Activated CD4-positive, alpha-beta T cell treated with anti-CD3 and anti-CD28 coated beads for 4 hours (primary cell): Measurements from ENCODE around the gene CCDC178.
"Not testable (repeated sequence)": the region's sequence is repeated elsewhere in the genome, so short reads cannot be mapped to it uniquely, and the experiment has no call there.

Source experiments
- DNase-seq, 2 donors: peaks; one replicate each; pipeline ENCODE4 v3.0.0-alpha.2; 2020

The CCDC178 gene

DNA sequence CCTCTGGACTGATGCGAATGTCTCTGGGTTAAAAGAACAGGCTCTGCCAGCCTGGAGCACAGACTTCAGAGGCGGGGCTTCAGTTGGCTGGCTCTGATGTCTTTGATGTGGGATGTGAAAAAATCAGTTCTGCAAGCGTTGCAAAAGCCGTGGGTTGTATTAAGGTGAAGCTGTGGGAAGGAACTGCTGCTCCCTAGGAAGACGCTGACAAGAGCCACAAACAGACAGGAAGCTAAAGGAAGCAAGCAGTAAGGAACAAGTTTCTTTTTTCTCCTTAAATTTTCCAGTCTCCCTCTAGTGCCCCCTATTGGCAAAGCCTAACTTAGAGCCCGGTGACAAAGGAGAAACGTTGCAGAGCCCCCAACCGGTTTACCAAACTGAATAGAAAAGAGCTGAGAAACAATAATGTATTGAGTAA, 239.0 kb downstream of the CCDC178 start:
- no peak for DNase-seq

DNA sequence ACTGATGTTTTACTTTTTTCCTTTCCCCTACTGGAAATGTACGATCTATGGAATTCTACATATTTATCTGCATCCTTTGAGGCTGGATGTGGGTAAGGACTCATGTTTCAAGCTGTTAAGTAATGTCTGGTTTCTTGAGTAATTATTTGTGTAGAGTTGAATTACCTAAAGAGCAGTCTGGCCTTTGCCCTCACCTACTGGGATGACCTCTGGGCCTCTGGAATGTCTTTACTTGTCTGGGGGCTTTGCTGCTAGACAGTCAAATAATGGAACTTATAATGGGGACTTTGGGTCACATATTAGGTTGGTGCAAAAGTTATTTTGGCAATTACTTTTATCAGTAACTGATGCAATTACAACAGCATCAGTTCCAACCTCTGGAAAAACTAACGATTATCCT, 244.7 kb downstream of the CCDC178 start:
- DNase-seq: no peak

DNA sequence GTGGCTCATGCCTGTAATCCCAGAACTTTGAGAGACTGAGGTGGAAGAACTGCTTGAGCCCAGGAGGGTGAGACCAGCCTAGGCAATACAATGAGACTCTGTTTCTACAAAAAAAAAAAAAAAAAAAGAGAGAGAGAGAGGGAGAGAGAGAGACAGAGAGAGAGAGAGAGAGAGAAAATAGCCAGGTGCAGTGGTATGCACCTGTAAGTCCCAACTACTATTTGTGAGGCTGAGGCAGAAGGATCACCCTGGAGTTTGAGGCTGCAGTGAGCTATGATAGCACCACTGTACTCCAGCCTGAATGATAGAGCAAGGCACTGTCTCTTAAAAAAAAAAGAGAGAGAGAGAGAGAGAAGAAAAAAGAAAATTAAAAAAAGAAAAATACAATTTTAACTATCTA, 245.7 kb downstream of the CCDC178 start:
- no peak for DNase-seq

DNA sequence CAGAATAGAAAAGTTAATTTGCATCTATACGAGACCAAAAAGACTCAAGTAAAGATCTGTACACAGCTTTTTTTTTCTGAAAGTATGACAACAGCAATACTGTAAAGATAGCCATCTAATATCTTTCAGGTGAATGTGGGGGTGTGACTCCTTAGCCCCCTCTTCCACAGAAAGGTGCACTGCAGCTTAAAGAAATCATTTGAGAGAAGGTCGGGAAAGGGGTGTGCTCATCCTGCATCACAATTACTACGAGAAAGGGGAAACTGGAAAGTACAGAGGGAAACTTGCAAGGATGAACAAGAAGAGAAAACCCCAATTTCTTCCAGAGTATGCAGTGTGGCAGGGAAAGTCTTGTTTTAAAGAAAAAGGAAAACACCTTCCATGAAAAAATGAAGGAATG, 255.6 kb downstream of the CCDC178 start:
- no peak for DNase-seq

DNA sequence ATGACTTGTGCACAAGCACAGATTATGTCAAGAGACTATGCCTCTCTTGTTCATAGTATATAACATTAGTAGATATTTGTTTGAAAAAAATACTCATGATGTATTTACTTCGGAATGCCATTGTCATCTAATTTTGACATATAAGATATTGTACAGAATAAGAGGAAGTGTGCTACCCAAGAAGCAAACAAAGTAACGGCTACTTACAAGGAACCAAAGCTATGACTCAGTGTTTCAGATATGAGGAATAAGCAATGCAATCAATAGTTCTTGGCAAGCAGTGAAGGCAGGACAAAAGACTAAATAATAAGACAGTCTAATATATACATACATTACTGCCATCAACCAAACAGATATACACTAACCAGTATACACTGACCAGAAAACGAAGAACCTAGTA, 256.3 kb downstream of the CCDC178 start:
- no peak for DNase-seq

DNA sequence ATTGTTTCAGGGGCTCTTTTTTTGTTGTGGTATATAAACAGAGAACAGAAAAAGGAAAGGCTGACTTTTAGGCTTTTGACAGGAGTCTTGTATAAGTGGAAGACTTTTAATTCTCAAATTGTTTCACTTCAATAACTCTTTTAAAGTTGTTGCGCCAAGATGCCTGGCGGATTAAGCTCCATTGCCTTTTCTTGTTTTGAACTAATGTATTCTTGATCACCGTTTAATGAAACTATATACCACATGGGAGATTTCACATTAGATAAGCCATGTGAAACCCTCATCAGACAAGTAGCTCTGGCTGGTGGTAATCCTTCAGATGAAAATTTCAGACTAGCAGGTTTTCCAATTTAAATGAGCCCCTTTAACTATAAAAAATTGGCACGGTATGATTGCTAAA, 257.4 kb downstream of the CCDC178 start:
- DNase-seq: no peak

DNA sequence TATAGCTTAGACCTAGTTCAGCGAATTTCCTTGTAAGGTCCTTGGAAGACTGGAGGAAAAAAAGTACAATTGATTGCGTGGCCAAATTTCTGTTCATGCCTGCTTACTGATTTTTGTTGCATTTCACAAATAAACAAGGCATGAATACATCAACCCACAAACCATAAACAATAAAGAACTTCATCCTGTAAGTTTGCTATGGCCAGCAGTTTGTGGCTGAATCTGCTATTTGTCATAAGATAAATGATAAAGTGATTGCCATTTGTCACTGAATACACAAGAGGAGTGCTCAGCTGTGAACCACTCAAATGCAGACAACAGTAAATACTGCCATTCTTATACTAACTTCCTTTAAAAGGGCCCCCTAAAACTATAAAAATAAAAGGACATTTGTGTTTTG, 259.5 kb downstream of the CCDC178 start:
- no peak for DNase-seq

DNA sequence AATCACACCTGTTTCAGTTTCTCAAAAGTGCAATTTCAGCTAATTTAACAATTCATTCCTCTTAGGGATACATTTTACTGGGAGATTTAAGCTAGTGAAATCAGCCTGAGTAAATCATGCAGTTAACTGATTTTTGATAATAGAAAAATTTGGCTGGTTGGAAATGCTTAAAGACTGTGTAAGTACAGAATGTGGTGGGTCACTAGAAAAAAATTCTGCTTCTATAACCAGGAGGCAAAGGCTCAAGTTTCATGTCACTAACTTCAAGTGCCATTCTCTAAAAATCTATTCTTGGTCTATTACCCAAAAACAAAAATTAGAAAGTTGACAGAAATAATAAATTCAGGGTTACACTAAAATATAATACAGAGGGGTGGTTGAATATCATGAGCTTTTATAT, 271.3 kb downstream of the CCDC178 start:
- DNase-seq: no peak

DNA sequence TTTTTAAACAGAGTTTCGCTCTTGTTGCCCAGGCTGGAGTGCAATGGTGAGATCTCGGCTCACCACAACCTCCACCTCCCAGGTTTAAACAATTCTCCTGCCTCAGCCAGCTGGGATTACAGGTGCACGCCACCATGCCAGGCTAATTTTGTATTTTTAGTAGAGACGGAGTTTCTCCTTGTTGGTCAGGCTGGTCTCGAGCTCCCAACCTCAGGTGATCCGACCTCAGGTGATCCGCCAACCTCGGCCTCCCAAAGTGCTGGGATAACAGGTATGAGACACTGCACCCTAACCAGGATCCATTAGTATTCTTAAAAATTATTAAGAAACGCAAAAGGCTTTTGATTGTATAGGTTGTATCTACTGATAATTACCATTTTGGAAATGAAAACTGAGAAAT, 276.4 kb downstream of the CCDC178 start:
- DNase-seq: not testable (repeated sequence)

DNA sequence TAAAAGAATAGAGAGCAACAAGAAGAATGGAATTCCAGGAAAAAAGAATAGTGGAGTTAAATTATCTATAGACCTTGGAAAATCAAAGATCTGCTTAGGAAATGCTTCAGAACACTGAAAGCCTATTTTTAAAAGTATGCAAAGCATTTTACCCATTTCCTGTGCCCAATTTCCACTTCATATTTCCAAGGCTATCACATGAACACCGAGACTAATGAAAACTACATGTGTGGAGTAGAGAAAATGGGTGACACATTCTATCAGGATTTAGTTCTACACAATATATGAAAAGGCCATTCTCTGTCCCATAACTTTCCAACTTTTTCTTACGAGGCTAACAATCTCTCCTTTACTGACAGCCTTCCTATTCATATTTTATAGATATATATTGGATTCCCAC, 279.4 kb downstream of the CCDC178 start:
- no peak for DNase-seq

DNA sequence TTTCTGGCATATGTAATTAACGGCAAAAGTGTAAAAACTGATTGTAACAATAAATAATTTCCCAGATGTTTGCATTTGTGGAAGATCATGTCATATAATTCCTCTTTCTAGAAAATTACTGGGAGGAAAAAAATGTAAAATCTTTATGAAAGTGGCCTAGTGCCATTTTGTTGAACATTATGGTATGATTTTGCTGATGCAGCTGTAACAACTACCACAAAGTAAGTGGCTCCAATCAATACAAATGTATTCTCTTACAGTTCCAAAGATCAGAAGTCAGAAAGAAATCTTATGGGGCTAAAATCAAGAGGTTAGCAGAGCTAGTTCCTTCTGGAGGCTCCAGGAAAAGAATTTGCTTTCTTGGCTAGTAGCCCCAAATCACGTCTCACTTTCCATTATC, 281.4 kb downstream of the CCDC178 start:
- DNase-seq: no peak

DNA sequence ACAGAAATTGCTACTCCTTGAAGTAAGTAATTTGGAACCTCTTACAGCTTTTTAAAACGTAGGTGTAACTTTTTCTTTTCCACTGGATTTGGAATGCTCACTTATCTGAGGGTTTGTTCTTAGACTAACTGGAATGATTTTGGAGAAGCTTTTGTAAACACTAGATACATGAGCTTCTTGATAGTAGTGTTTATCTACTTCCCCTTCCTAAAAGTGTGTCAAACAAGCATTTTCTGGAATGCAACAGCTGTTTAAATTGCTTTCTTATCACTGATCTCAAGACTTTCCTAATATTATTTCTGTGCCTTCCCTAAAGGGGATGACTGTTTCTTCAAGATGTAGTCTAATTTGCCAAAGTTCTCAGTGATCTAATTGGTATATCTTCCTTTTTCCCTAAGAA, 282.6 kb downstream of the CCDC178 start:
- no peak for DNase-seq

DNA sequence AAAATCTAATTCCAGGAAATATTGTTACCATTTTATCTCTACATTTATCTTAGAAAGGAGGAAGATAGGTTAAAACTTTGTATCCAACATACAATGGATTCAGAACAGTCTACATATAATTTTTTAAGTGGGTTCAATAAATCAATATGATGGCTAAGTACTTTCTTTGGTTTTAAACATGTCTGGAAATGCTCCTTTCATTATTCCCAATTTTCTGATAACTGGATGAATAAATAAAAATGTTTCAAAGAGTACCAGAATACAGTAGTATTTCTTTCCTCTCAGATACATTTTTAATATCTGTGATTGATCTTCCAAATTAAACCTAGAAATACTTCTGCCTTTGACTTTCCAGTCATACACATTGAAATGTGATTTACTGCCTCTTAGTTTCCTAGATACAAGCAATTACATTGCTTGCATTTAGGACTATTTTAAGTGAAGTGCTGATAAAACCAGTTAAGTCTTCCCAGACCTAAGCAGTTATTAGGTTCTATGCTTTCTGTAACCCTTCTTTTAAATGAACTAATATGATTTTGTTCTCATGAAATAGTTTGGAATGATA, 283.5 kb downstream of the CCDC178 start:
- DNase-seq: no peak

DNA sequence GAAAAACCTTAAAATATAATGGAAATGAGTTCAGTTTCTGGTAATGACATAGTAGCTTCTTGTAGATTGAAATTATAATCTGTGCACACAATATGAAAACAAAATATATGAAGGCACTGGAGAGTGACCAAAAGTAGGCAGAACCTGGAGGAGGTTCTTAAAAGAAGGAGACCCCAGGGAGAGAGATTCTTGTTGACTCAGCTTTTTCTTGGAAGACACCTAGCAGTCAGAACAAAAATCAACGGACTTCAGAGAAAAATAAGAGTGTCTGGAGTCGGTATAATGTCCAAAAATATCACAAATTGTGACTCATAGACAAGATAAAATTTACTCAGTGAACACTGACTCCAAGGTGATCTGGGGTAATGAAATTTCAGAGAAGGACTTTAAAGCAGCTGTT, 286.5 kb downstream of the CCDC178 start:
- no peak for DNase-seq

DNA sequence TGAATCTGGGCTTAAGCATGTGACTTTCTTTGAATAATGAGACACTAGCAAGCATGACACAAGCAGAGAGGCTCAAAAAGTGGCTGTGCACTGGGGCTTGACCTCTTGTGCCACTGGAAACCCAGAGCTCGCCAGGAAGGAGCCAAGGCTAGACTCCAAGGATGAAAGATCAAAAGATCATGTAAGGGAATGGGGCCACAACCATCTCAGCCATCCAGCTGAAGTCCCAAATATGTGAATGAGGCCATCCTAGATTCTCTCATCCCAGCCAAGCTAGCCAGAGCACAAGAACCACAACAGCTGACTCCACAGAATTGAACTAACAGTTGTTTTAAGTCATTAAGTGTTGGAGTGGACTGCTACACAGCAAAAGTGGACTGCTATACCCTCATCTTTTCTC, 288.1 kb downstream of the CCDC178 start:
- no peak for DNase-seq

DNA sequence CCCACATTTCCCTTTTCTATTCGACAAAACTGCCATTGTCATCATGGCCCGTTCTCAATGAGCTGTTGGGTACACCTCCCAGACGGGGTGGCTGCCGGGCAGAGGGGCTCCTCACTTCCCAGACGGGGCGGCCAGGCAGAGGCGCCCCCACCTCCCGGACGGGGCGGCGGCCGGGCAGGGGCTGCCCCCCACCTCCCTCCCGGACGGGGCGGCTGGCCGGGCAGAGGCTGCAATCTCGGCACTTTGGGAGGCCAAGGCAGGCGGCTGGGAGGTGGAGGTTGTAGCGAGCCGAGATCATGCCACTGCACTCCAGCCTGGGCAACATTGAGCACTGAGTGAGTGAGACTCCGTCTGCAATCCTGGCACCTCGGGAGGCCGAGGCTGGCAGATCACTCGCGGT, 292.7 kb downstream of the CCDC178 start:
- not testable (repeated sequence) for DNase-seq

DNA sequence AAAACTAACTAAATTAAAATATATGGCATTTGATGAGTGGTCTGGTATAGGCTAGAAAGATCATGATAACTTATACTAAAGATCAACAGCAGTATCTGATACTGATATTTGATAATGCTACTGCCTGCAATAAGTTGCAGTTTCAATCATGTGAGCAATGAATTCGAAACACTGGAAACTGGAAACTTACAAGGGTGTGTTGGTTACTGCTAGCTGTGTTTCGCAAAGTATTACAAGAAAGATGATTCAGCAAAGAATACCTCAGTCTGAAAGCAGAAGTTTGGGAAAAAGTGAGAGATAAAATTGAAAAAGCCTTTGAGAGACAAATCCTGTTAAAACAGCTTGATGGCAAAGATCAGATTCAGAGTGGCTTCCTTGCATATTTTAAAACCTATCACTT, 294.5 kb downstream of the CCDC178 start:
- DNase-seq: no peak

DNA sequence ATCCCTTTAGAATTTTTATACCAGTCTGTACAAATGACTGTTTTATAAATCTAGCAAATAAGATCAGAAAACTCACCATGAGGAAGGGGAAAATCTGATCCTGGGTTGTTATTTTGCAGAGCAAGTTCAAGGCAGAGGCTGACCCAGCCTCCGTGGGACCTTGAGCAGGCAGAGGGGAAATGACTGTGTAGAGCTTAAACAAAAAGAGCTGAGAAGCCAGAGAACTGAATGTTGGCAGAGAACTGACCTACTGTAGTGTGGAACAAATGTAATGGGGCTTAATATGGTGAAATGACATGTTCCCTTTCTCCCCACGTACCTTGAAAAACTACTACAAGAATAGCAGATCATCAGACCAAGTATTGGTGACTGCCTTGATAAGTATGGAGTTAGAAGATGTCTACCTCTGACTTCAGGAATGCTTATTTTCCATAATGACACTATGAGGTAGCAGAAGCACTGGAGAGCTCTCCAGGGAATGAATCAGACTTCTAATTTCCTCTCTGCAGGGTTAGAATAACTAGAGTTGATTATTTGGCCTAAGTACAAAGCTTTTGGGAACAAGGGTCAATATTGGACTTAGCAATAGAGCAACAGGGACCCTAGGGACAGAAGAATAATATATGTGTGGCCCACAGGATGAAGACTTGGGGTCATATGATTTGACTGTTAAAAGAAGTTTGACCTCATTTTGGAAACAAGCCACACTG, 304.4 kb downstream of the CCDC178 start:
- no peak for DNase-seq

DNA sequence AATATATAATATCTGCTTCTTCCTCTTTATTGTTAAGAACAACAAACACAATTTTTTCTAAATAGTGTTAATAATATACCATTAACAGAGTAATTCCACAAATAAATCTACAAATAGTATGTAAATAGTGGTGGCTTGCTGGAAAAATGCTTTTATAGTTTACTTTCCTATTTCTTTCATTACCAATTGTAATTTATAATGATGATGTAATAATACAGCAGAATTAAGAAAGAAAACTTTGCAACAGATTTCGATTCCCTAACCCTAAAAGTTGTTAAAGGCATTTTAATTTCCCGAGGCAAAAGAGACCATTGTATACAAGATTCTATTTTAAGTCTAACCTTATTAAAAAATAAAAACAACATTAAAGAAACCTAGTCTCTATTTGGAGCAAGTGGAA, 307.9 kb downstream of the CCDC178 start:
- DNase-seq: no peak

DNA sequence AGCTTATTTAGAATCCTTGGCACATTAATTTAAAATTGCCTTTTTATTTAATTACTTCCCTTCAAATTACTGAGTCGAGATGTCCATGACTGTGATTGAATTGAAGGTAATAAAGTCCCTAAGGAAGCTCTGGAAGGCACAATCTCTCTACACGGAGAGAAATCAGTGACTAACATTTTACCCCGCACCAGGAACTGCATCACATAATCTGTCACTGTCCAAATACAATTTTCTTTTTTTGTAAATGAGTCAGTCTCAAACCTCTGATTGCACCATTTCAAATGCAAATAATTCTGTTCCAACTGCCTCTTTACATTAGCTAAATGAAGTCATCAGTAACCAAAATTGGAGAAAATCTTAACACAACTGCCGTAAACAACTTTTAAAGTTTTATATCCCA, 311.9 kb downstream of the CCDC178 start:
- no peak for DNase-seq

DNA sequence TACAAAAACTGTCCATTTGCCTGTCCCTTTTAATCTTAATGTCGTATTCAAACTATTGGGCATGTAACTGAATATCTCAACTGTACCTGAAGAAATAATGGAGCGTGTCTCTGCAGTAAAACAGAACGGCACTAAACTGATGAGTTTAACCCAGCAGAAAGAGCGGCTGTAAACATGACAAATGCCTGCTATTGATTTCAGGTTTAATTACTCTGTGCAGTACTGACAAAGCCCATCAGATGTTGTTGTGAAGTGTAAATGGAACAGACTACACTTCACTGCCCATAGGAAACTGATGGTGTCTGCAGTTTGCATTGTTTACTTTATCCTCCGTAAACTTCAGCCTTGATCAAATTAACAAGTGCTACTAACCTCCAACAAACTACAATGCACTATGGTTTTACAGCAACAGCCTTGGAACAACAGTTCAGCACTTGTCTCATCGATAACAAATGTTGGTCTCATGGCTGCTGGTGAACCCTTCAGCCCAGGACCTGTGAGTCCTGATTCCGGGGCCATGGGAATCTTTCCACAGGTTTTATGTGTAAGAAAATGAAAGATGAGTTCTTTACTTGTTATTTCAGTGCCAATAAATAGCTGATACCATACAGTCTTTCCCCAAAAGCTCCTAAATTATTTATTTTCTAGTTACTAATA, 316.5 kb downstream of the CCDC178 start:
- DNase-seq: no peak

DNA sequence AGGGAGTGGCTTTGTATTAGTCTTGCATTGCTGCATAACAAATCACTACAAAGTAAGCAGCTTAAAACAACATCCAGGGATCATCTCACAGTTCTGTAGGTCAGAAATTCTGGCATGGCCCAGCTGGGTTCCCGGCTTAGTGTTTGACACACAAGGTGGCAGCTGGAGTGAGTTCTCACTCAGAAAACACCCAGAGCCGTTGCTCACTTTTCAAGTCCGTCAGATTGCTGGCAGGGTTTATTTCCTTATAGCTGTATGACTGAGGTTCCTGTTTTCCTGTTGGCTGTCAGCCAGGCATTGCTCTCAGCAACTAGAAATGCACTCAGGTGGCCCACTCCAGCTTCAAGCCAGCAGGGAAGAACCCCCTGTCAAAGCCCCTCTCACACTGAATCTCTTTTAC, 324.1 kb downstream of the CCDC178 start:
- no peak for DNase-seq

DNA sequence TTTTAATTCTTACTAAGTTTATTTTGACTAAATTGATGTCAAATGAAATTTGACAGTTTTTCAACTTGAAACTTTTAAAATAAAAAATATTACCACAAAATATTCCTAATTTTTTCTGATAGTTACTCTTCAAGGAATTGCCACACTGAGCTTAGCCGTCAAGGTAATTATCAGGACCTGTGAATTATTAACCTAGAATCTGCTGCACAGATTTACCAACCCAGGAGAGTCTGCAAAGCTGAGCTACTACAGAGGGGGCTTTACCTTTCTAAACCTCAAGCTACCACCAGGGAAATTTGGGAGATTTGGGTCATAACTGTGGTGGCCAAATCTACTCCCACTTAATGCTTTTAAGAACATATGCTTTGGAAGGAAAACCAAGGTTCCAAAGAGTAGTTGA, 324.6 kb downstream of the CCDC178 start:
- no peak for DNase-seq

DNA sequence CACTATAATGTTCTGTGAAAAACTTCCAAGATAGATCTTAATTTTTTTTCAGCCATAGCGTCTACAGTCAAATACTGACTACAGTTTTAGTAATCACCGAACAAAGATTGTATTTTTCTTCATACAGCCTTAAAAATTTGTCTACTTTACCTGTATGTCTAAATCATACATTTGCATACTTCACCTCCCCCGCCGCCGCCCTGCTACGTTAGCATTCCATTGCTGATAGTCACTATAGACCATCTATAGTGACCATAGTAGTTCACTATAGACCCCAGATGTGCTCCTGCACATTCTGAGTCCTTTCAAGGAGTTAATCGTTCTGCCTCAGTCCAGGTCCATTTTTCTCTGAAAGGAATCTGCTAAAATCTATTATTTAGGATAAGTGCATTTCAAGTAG, 325.0 kb downstream of the CCDC178 start:
- no peak for DNase-seq

DNA sequence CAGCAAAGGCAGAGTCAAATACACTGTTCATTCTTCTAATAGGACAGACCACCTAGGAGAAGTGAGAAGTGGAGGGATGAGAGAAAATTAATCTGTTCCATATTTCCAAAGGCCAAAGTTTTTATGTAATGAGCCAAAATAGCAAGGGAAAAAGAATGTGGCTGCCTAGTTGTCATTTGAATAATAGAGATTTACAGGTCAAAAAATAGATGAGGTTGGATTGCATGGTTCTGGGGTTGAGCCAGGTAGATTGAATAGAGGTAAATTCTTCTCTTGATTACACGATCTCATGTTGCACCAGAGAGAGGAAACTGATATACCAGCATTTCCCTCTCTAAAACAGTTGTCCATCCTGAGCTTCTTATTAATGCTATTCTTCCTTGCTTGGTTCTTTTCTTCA, 325.8 kb downstream of the CCDC178 start:
- DNase-seq: no peak
